D721Med (cell line): ENCODE results near the gene LPCAT1.

Source experiments
- DNase-seq: peaks from one replicate; pipeline ENCODE4 v3.0.0; 2011; ENCODE audit warnings: low spot score; ENCODE audit not compliant: insufficient read length
- FAIRE-seq: peaks from 2 replicates; lab custom pipeline; 2011; peaks lifted over from hg19 to GRCh38; lab: Jason Lieb, UNC
- TF ChIP-seq, protein P1 (sequence below): IDR thresholded peaks from 2 replicates; pipeline ENCODE4 v1.5.1; 2012; ENCODE audit warnings: mild to moderate bottlenecking, control low read depth; ENCODE audit not compliant: insufficient read depth; ENCODE audit errors: missing control alignments

LPCAT1 gene

DNA sequence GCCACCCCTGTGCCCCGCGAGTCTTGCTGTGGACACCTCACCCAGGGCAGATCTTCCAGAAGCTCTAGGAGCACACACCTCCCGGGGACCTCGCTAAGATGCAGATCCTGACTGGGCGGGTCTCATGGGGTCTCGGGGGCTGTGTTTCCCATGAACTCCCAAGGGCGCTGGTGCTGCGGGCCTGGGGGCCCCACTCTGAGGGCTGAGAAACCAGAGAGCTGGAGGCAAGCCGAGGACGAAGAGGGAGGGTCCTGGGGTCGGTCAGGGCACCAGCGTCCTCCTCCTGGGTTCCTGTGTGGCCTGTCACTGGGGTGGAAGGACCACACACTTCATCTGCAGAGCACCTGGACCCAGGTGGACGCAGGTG, 108.7 kb downstream of the LPCAT1 start:
- TF ChIP-seq, protein P1, sequence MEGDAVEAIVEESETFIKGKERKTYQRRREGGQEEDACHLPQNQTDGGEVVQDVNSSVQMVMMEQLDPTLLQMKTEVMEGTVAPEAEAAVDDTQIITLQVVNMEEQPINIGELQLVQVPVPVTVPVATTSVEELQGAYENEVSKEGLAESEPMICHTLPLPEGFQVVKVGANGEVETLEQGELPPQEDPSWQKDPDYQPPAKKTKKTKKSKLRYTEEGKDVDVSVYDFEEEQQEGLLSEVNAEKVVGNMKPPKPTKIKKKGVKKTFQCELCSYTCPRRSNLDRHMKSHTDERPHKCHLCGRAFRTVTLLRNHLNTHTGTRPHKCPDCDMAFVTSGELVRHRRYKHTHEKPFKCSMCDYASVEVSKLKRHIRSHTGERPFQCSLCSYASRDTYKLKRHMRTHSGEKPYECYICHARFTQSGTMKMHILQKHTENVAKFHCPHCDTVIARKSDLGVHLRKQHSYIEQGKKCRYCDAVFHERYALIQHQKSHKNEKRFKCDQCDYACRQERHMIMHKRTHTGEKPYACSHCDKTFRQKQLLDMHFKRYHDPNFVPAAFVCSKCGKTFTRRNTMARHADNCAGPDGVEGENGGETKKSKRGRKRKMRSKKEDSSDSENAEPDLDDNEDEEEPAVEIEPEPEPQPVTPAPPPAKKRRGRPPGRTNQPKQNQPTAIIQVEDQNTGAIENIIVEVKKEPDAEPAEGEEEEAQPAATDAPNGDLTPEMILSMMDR = no peak
- FAIRE-seq = no peak
- no peak for DNase-seq

DNA sequence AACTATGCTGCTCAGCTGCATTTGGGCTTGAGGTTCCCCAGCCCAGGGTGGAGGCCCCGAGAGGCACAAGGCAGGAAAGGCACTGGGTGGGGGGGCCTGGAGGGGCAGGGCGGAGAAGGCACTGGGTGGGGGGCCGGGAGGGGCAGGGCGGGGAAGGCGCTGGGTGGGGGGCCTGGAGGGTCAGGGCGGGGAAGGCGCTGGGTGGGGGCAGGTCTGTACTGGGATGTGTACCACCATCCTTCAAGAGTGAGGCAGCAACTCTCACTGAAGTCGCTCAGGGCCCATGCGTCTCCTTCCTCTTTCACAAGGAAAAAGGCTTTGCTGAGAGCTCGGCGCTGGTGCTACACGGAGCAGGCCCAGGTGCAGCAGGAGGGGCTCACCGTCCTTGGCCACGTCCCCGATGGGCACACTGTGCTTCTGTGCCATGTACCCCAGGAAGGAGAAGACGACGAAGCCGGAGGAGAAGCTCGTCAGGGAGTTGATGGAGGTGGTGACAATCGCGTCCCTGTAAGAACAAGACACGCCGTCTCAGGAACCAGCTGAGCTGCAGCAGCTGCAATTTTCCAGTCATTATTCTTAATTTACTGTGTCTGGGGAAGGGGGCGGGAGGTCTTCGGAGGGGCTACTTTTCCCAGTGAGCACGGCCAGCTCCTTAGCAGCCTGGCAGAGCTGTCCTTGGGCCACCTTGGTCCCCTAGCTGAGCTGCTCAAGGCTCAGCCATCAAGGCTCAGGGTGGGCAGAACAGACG, 109.3 kb downstream of the LPCAT1 start:
- DNase-seq (no peak), FAIRE-seq (no peak)
- TF ChIP-seq, protein P1 = no peak

DNA sequence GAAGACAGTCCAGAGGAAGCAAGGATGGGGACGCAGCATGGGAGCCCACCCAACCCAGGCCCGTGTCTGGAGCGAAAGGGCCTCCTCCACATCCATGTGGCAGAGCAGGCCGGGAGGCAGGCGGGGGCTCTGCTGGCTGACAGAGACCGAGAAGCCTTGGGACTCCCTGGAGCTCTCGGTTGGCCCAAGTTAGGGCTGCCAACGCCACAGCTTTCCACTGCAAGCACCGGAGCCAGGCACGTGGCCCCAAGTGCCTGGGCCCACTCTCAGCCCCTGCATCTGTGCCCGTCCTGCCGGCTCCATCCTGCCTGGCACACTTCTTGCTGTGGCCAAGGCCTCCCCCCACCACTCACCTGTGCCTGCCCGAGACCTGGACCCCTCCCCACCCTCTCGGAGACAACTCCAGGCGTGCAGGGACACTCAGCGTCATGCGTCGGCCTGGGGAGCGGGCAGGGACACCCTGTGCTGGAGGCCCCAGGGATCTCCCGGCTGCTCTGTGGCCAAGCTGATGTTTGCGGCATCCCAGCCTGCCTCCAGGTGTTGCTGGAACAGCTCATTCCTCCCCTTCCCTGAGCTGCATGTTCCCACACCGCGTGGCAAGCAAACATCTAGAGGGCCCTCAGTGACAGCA, 110.0 kb downstream of the LPCAT1 start:
- TF ChIP-seq, protein P1 = no peak
- DNase-seq (no peak), FAIRE-seq (no peak)

DNA sequence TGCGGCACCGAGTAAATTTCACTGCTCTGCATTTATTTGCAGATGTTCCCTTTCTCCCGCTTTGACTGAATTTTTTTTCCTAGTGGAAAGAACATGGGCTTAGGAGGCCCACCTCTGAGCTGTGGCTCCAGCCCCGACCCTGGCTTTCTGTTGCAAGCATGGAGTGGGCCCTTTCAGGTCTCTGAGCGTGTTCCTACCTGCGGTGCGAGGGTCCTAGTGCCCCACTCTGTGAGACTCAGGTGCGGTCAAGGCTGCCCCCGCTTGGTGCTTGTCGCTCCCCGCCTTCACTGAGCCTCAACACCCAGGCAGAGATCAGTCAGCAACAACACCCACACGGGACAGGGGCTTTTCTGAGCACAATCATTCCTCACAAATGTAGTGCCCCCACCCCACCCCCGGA, 110.5 kb downstream of the LPCAT1 start:
- DNase-seq (no peak), FAIRE-seq (no peak)
- TF ChIP-seq, protein P1 = no peak

DNA sequence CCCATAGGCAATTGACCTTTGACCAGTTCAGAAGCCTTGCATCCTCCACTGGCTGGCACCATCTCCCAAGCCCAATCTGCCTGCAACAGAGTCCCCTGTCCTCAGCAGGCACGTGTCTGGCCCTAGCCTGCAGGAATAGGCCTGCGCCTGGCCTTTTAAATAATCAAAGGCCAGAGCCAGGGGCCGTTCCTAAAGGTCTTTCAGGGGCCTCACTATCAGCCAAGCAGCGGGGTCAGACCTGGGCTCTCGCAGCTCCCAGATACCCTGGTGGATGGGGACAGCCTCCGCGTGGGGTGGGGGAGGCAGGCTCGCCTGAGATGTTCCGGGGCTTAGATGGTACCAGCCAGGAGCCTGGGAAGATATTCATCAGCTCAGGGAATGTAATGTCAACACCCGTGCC, 111.1 kb downstream of the LPCAT1 start:
- TF ChIP-seq, protein P1 = no peak
- DNase-seq (no peak), FAIRE-seq (no peak)

DNA sequence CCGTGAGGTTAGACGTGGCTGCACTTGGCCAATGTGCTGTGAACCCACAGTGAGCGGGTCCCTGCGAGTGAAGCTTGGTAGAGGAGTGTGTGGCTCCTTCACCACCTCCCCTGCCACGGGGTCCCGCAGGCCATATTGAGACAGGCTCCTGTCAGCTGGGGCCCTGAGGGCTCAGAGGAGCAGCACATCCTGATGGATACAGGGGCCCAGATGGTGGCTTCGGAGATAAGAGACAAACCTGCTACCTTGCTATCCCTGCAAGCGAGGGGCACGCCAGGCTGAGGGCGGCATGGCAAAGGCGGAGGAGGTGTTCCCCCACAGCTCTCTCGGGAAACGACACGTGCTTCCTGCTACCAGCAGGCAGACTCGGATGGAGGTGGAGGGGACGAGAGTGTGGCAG, 111.6 kb downstream of the LPCAT1 start:
- TF ChIP-seq, protein P1 = no peak
- DNase-seq (no peak), FAIRE-seq (no peak)
